Fibroblast of pulmonary artery (primary cell): Measurements from ENCODE around the gene CTXND1.
"Not testable (repeated sequence)": the region's sequence is repeated elsewhere in the genome, so short reads cannot be mapped to it uniquely, and the experiment has no call there.

ENCODE experiments used
- DNase-seq: peaks from one replicate; pipeline ENCODE4 v3.0.0-alpha.2; 2010; ENCODE audit warnings: low read depth
- H3K4me3 ChIP-seq: replicated peaks from 2 replicates; pipeline ENCODE4 v1.5.1; 2011; ENCODE audit warnings: low read depth, mild to moderate bottlenecking, control low read depth, low read length, moderate library complexity
- CTCF ChIP-seq: IDR thresholded peaks from 2 replicates; pipeline ENCODE4 v1.5.1; 2011; ENCODE audit warnings: mild to moderate bottlenecking, control low read depth, low read length, inconsistent platforms; ENCODE audit errors: missing control alignments

Gene CTXND1

DNA sequence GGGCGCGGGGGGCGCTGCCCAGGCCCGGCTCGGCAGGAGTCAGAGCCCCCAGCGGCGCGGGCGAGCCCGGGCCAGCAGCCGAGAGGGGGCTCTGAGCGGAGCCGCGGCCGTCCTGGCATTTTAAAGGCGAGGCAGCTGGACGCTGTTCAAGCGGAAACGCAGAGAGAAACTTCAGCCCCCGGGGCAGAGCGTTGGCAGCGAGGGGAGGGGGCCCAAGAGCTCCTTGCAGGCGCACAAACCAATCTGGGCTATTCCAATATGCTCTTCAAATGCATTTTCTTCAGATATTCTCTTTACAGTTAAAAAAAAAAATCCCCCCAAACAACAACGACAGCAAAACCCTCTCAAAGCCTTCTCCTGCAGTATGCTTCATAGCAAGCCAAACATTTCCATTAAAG lies at the start of gene CTXND1:
Gene CTXND1 (minus strand): TSS at position 93 of the 398 bp plus-strand sequence. CDS start 50,264 bp downstream, outside the sequence.
- no peak within 1 kb of the TSS for H3K4me3 ChIP-seq
- no peak for DNase-seq
- no peak for TF ChIP-seq CTCF

DNA sequence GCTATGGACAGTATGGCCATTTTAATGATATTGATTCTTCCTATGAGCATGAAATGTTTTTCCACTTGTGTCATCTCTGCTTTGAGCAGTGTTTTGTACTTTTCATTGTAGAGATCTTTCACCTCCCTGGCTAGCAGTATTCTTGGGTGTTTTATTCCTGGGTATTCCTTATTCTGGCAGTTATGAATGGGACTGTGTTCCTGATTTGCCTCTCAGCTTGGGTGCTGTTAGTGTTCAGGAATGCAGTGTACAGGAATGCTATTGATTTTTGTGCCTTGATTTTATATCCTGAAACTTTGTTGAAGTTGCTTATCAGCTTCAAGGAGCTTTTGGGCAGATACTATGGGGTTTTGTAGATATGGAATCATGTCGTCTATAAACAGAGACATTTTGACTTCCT lies 49.5 kb upstream of the CTXND1 start:
- no peak for TF ChIP-seq CTCF
- no peak for DNase-seq
- no peak overlapping the region for H3K4me3 ChIP-seq

DNA sequence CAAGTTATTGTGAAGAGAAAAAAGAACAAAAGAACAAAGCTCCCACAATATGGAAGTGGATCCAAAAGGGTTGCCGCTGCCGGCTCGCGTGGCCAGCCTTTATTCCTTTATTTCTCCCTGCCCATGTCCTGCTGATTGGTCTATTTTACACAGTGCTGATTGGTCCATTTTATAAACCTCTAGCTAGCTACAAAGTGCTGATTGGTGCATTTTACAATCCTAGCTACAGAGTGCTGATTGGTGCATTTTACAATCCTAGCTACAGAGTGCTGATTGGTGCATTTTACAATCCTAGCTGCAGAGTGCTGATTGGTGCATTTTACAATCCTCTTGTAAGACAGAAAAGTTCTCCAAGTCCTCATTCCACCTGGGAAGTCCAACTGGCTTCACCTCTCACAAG lies 43.8 kb upstream of the CTXND1 start:
- H3K4me3 ChIP-seq, DNase-seq: not testable (repeated sequence)

GRCh38 chr15:80292079-80292478 lies 40.1 kb upstream of the CTXND1 start:
- no peak for TF ChIP-seq CTCF
- no peak overlapping the region for H3K4me3 ChIP-seq
- no peak for DNase-seq

DNA sequence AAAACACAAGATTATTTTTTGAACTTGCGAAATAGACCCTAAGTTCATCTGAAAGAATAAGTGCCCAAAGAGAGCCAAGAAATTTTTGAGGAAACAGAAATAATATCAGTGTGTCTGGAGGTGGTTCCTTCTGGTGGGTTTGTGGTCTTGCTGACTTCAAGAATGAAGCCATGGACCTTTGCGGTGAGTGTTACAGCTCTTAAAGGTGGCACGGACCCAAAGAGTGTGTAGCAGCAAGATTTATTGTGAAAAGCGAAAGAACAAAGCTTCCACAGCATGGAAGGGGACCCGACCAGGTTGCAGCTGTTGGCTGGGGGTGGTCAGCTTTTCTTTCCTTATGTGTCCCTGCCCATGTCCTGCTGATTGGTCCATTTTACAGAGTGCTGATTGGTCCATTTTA lies 38.9 kb upstream of the CTXND1 start:
- not testable (repeated sequence) for H3K4me3 ChIP-seq, DNase-seq

DNA sequence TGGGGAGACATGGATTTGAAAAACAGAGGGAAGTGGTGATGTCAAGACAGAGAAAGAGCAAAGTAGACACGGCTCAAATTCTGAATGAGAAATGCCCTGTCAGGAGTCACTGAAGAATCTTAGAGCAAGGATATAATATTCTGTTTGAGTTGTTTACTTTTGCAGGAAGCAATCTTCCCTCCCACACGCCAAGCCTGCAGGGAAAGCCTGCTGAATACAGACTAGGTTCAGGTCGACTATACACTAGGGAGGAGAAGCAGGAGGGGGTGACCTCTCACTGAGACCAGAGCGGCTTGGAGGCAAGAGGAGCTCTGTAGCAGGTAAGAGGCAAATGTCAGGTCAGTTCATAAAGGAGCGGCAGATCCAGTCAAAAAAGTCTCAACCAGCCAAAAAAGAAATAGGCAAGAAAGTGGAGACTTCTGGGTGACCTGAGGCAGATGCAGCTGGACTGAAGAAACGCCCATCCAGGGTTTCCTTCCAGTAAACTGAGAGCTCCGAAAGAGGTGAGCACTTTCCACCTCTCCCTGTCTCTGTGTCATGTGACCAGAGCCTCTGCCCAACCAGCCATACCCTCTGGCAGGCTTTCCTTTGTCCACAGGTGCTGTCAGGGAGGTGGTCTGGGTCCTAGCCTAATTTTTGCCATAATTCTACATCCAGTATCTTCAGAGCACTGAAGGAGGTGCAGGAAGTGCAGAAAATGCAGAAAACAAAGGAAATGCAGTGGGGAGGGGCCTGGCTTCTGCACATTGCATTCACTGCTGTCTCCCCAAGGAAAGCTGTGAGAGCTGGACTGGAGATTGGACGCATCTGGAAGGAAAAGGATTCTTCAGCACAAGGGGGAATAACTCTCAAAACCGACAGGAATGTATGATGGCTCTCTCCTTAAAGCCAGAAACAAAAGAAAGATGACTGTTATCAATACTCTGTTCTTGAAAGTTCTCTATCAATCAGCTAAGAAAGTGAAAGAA lies 37.8 kb upstream of the CTXND1 start:
- DNase-seq: no peak
- TF ChIP-seq CTCF: no peak

DNA sequence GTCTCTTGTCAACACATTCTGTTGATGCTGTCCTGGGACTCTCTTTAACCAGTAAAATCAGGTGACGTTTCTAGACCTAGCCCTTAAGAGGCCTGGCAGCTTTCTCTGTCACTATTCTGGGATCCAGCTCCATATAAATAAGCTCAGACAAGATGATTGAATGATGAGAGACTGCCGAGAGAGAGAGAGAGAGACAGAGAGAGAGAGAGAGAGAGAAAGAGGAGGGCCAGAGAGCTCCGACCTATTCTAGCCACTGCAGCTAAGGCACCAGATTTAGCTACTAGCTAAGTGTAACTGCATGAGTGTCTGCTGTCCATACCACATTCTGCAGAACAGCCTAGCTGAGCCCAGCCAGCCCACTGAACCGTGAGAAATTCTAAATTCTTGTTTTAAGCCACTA lies 36.1 kb upstream of the CTXND1 start:
- no peak for TF ChIP-seq CTCF
- no peak overlapping the region for H3K4me3 ChIP-seq
- DNase-seq: no peak

More for the DNA sequence above, 37.8 kb upstream of the CTXND1 start:
- H3K4me3 ChIP-seq: no peak overlapping the region

GRCh38 chr15:80286055-80286454 lies 34.0 kb upstream of the CTXND1 start:
- H3K4me3 ChIP-seq: no peak overlapping the region
- DNase-seq: no peak
- no peak for TF ChIP-seq CTCF
